Measurements from ENCODE around the gene HSD3B2.

Gene HSD3B2

DNA sequence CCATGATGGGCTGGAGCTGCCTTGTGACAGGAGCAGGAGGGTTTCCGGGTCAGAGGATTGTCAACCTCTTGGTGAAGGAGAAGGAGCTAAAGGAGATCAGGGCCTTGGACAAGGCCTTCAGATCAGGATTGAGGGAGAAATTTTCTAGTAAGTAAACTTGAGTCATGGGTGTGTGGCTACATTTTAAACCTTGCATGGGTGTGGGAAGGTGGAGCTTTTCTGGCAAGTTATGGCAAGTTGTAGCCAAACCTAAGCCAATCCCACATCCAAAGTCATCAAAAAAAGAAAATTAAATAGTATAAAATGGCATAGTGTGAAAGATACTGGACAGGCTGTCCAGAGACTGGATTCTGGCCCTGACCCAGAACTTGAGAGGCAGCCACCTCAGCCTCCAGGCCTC, 52.3 kb downstream of the HSD3B2 start:
- Histone ChIP-seq H3K27me3 (ENCODE audit: control insufficient read depth, insufficient read depth, low read length) (no peaks in the 10 kb centered on the region), H3K9ac (no peak overlapping the region), H2AFZ (no peak overlapping the region), H3K4me2 (ENCODE audit: low read length) (no peak overlapping the region), H3K79me2 (no peaks in the 10 kb centered on the region), H3K27ac (no peak overlapping the region), H3K4me1 (no peaks in the 10 kb centered on the region), H3K36me3 (ENCODE audit: control insufficient read depth, insufficient read depth, low read length) (no peaks in the 10 kb centered on the region), H3K4me3 (ENCODE audit: low read depth, low read length) (no peak overlapping the region), H3K9me3 (ENCODE audit: control insufficient read depth, low read length) (no peaks in the 10 kb centered on the region)
- TF ChIP-seq, protein P1, sequence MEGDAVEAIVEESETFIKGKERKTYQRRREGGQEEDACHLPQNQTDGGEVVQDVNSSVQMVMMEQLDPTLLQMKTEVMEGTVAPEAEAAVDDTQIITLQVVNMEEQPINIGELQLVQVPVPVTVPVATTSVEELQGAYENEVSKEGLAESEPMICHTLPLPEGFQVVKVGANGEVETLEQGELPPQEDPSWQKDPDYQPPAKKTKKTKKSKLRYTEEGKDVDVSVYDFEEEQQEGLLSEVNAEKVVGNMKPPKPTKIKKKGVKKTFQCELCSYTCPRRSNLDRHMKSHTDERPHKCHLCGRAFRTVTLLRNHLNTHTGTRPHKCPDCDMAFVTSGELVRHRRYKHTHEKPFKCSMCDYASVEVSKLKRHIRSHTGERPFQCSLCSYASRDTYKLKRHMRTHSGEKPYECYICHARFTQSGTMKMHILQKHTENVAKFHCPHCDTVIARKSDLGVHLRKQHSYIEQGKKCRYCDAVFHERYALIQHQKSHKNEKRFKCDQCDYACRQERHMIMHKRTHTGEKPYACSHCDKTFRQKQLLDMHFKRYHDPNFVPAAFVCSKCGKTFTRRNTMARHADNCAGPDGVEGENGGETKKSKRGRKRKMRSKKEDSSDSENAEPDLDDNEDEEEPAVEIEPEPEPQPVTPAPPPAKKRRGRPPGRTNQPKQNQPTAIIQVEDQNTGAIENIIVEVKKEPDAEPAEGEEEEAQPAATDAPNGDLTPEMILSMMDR (IDR thresholded peaks at IDR 0.05) = no peak

DNA sequence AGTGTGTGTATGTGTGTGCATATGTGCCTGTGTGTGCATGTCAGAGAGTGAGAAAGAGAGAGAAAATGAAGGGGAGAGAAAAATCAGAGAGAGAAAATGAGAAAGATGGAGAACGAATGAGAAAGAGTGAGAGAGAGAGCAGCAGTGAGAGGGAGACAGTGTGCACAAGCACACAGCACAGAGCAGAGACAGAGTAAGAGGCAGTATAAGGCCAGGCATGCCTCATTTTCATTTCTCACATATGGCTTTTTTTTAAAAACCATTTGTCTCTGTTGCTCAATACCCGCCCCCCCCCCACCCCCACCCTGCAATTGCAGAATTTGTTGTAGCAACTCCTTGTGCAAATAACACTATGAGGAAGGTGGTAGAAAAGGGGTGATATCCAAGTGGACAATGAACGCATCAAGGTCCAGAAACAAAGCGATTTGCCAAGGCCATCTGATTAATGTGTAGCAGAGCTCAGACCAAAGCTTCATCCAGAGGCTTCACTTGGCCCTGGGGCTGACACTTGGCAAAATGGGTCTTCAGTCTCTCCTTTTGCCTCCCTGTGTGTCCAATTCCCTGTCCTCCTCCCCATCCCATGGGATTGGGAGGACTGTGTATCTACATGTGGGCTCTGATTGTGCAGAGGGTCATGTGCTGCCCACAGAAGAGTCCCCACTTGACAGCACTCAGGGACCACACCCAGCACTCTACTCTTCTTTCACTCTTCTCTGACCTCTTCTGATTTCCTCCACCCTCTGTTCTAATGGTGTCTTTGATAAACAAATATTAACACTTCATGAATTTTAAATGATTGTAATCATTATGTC, 53.1 kb downstream of the HSD3B2 start:
- no peak overlapping the region for H3K27ac ChIP-seq

DNA sequence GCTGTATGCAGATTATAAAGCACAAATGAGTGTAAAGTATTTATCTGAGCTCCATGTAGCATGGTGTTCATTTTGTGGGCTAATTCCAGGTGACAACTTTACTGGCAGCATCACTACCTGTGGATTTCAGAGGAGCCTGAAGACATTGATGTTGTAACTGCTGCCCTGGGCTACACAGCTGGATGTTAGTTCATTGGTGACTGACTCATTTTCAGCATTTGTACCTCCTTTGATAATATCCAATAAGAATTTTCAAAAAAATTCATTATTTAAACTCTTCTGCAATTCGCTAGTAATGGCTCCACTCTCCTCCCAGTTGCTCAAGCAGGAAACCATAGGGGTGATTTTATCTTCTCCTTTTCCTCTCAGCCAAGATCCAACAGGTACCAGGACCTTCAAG, 54.8 kb downstream of the HSD3B2 start:
- TF ChIP-seq, protein P1 (IDR thresholded peaks at IDR 0.05) = no peak
- Histone ChIP-seq H3K9me3 (ENCODE audit: control insufficient read depth, low read length) (no peaks in the 10 kb centered on the region), H3K27me3 (ENCODE audit: control insufficient read depth, insufficient read depth, low read length) (no peaks in the 10 kb centered on the region), H2AFZ (no peak overlapping the region), H3K79me2 (no peaks in the 10 kb centered on the region), H3K4me3 (ENCODE audit: low read depth, low read length) (no peak overlapping the region), H3K4me1 (no peaks in the 10 kb centered on the region), H3K27ac (no peak overlapping the region), H3K9ac (no peak overlapping the region), H3K4me2 (ENCODE audit: low read length) (no peak overlapping the region), H3K36me3 (ENCODE audit: control insufficient read depth, insufficient read depth, low read length) (no peaks in the 10 kb centered on the region)

More for the DNA sequence above, 53.1 kb downstream of the HSD3B2 start:
- Histone ChIP-seq H3K4me1 (no peaks in the 10 kb centered on the region), H2AFZ (no peak overlapping the region), H3K36me3 (ENCODE audit: control insufficient read depth, insufficient read depth, low read length) (no peaks in the 10 kb centered on the region), H3K9ac (no peak overlapping the region), H3K27me3 (ENCODE audit: control insufficient read depth, insufficient read depth, low read length) (no peaks in the 10 kb centered on the region), H3K4me3 (ENCODE audit: low read depth, low read length) (no peak overlapping the region), H3K9me3 (ENCODE audit: control insufficient read depth, low read length) (no peaks in the 10 kb centered on the region), H3K79me2 (no peaks in the 10 kb centered on the region), H3K4me2 (ENCODE audit: low read length) (no peak overlapping the region)
- TF ChIP-seq, protein P1 (IDR thresholded peaks at IDR 0.05) = no peak

DNA sequence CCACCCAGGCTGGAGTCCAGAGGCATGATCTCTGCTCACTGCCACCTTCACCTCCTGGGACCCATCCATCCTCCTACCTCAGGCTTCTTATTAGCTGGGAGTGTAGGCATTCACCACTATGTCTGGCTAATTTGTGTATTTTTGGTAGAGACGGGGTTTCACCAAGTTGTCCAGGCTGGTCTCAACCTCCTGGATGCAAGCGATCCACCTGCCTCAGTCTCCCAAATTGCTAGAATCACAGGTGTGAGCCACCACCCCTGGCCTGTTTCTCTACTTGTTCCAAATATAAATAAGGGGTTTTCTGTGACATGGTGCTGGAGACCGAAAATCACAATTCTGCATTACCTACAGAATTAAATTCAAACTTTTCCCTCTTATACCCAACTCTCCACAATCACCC, 55.4 kb downstream of the HSD3B2 start:
- Histone ChIP-seq H3K9ac (no peak overlapping the region), H3K4me1 (no peaks in the 10 kb centered on the region), H3K9me3 (ENCODE audit: control insufficient read depth, low read length) (no peaks in the 10 kb centered on the region), H3K4me3 (ENCODE audit: low read depth, low read length) (no peak overlapping the region), H3K27me3 (ENCODE audit: control insufficient read depth, insufficient read depth, low read length) (no peaks in the 10 kb centered on the region), H3K79me2 (no peaks in the 10 kb centered on the region), H3K4me2 (ENCODE audit: low read length) (no peak overlapping the region), H3K36me3 (ENCODE audit: control insufficient read depth, insufficient read depth, low read length) (no peaks in the 10 kb centered on the region), H3K27ac (no peak overlapping the region), H2AFZ (no peak overlapping the region)
- TF ChIP-seq, protein P1 (IDR thresholded peaks at IDR 0.05) = no peak

DNA sequence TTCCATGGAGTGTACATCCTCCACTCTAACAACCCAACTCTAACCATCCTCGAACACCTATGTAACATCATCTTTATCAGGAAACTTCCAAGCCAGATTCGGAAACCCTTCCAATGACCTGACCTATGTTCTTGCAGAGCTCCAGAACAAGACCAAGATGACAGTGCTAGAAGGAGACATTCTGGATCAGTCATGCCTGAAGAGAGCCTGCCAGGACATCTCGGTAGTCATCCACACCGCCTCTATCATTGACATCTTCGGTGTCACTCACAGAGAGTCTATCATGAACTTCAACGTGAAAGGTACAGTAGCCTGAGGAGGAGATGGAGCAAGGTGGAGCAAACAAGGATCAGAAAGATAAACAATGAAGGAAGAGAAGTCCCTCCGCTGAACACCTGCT, 56.0 kb downstream of the HSD3B2 start:
- Histone ChIP-seq H3K4me2 (ENCODE audit: low read length) (no peak overlapping the region), H2AFZ (no peak overlapping the region), H3K27ac (no peak overlapping the region), H3K36me3 (ENCODE audit: control insufficient read depth, insufficient read depth, low read length) (no peaks in the 10 kb centered on the region), H3K9me3 (ENCODE audit: control insufficient read depth, low read length) (no peaks in the 10 kb centered on the region), H3K4me1 (no peaks in the 10 kb centered on the region), H3K79me2 (no peaks in the 10 kb centered on the region), H3K9ac (no peak overlapping the region), H3K27me3 (ENCODE audit: control insufficient read depth, insufficient read depth, low read length) (no peaks in the 10 kb centered on the region), H3K4me3 (ENCODE audit: low read depth, low read length) (no peak overlapping the region)
- TF ChIP-seq, protein P1 (IDR thresholded peaks at IDR 0.05) = no peak

All from parathyroid adenoma (tissue), 2 donors.